Measurements from ENCODE around the gene SRP72. TPM values are rescaled to one million over a fixed set of nuclear protein-coding genes. Genes with fewer than 3 reads are reported as not detected.

SRP72 gene
- total and polyA plus RNA-seq, 2 of the 4 experiments (the other 2 are of a cell fraction), result 73.8 to 123 TPM

DNA sequence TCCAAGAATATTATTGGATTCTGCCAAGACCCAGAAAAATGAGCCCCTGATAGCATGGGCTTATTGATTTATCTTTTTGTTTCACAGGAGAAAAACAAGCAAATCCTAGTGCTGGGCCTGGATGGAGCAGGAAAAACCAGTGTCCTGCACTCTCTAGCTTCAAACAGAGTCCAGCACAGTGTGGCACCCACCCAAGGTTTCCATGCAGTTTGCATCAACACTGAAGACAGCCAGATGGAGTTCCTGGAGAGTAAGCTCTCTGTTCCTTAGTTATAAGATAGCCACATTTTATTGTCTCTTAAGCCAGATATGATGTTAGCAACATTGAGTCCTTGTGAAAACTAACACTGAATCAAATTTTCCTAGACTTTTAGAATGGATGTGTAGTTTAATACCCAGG, 43.7 kb downstream of the SRP72 start:
- Histone ChIP-seq H4K91ac (ENCODE audit: insufficient read depth, low read depth, low read length) (no peak overlapping the region), H2BK20ac (ENCODE audit: low read depth, low read length) (no peak overlapping the region), H2BK15ac (ENCODE audit: low read depth, low read length) (no peak overlapping the region), H3K36me3 (ENCODE audit: control insufficient read depth, insufficient read depth, low read length) (no peaks in the 10 kb centered on the region), H3K4me2 (ENCODE audit: low read depth, low read length) (no peak overlapping the region), H3K18ac (ENCODE audit: low read depth, low read length) (no peak overlapping the region), H3K9me1 (ENCODE audit: insufficient read depth, low read length) (peaks cover 3% of the 10 kb centered on the region; the same call in 1 of the 2 replicates), H2BK120ac (ENCODE audit: low read depth, low read length) (no peak overlapping the region), H3K27me3 (ENCODE audit: control insufficient read depth, insufficient read depth, low read length) (no peaks in the 10 kb centered on the region), H2AK5ac (ENCODE audit: low read depth, low read length) (no peak overlapping the region), H3K9ac (ENCODE audit: low read depth, low read length) (no peak overlapping the region), H3K27ac (ENCODE audit: insufficient read depth, low read length) (no peak overlapping the region), H3K9me3 (ENCODE audit: control insufficient read depth, insufficient read depth, low read length) (no peaks in the 10 kb centered on the region), H2BK5ac (ENCODE audit: low read depth, low read length, poor library complexity, severe bottlenecking) (no peak overlapping the region), H3K14ac (replicated peaks; ENCODE audit: low read depth, low read length) (no peak overlapping the region), H2AFZ (replicated peaks; ENCODE audit: low read length, poor library complexity) (no peak overlapping the region), H3K4ac (ENCODE audit: low read depth, low read length) (no peak overlapping the region), H3K23ac (ENCODE audit: low read depth, low read length) (no peak overlapping the region), H4K8ac (ENCODE audit: low read depth in 2 of 2, low read length in 2 of 2) (no peak overlapping the region), H3K4me3 (ENCODE audit: insufficient read depth, low read depth, low read length) (no peak overlapping the region), H3K4me1 (ENCODE audit: control insufficient read depth, insufficient read depth, low read length) (peaks cover 2% of the 10 kb centered on the region; the same call in 1 of the 2 replicates), H3K56ac (ENCODE audit: extremely low read depth, insufficient read depth, low read length) (no peak overlapping the region), H4K5ac (ENCODE audit: low read depth, low read length) (no peak overlapping the region), H3K79me1 (ENCODE audit: low read depth in 1 of 2, low read length in 2 of 2) (no peaks in the 10 kb centered on the region), H4K20me1 (ENCODE audit: insufficient read depth, low read length) (no peaks in the 10 kb centered on the region), H2AK9ac (replicated peaks; ENCODE audit: low read depth, low read length, poor library complexity) (no peak overlapping the region)
- no TSS peak for BruUV-seq (replicated peaks)
- POLR2A ChIA-PET (ENCODE audit: unreplicated experiment), result no interaction called here
- intact Hi-C loops (cut with micrococcal nuclease) (no loop called here), dilution Hi-C loops (cut with HindIII; ENCODE audit: low sequenced_read_pairs, unreplicated experiment) (no loop called here), in situ Hi-C loops (cut with MboI; ENCODE audit: low sequenced_read_pairs) (no loop called here)
- ATAC-seq (ENCODE audit: low read depth), result no peak
- TF ChIP-seq MAFK (IDR thresholded peaks at IDR 0.05; ENCODE audit: low read depth, low read length) (no peak), MXI1 (IDR thresholded peaks at IDR 0.05; ENCODE audit: borderline replicate concordance, low read depth, low read length) (no peak), SMC3 (IDR thresholded peaks at IDR 0.05; ENCODE audit: low read depth, low read length) (no peak), CEBPB (IDR thresholded peaks at IDR 0.05; ENCODE audit: low read depth, low read length) (no peak), RFX5 (IDR thresholded peaks at IDR 0.05; ENCODE audit: low read depth, low read length) (no peak), RCOR1 (IDR thresholded peaks at IDR 0.05; ENCODE audit: insufficient replicate concordance, low read length) (no peak), FOS (IDR thresholded peaks at IDR 0.05; ENCODE audit: low read depth, low read length) (no peak), NFE2L2 (IDR thresholded peaks at IDR 0.05; ENCODE audit: low read depth, low read length) (no peak), BHLHE40 (IDR thresholded peaks at IDR 0.05; ENCODE audit: low read depth, low read length) (no peak), MAZ (IDR thresholded peaks at IDR 0.05; ENCODE audit: borderline replicate concordance, low read depth, low read length) (no peak), CHD1 (IDR thresholded peaks at IDR 0.05; ENCODE audit: low read depth, low read length) (no peak)
- TF ChIP-seq, protein P1, sequence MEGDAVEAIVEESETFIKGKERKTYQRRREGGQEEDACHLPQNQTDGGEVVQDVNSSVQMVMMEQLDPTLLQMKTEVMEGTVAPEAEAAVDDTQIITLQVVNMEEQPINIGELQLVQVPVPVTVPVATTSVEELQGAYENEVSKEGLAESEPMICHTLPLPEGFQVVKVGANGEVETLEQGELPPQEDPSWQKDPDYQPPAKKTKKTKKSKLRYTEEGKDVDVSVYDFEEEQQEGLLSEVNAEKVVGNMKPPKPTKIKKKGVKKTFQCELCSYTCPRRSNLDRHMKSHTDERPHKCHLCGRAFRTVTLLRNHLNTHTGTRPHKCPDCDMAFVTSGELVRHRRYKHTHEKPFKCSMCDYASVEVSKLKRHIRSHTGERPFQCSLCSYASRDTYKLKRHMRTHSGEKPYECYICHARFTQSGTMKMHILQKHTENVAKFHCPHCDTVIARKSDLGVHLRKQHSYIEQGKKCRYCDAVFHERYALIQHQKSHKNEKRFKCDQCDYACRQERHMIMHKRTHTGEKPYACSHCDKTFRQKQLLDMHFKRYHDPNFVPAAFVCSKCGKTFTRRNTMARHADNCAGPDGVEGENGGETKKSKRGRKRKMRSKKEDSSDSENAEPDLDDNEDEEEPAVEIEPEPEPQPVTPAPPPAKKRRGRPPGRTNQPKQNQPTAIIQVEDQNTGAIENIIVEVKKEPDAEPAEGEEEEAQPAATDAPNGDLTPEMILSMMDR (conservative IDR thresholded peaks at IDR 0.05; ENCODE audit: low read depth, low read length), result no peak
- TF ChIP-seq, protein P2, sequence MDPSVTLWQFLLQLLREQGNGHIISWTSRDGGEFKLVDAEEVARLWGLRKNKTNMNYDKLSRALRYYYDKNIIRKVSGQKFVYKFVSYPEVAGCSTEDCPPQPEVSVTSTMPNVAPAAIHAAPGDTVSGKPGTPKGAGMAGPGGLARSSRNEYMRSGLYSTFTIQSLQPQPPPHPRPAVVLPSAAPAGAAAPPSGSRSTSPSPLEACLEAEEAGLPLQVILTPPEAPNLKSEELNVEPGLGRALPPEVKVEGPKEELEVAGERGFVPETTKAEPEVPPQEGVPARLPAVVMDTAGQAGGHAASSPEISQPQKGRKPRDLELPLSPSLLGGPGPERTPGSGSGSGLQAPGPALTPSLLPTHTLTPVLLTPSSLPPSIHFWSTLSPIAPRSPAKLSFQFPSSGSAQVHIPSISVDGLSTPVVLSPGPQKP (IDR thresholded peaks at IDR 0.05; ENCODE audit: borderline replicate concordance, low read depth, low read length), result no peak
- TF ChIP-seq, protein P3, sequence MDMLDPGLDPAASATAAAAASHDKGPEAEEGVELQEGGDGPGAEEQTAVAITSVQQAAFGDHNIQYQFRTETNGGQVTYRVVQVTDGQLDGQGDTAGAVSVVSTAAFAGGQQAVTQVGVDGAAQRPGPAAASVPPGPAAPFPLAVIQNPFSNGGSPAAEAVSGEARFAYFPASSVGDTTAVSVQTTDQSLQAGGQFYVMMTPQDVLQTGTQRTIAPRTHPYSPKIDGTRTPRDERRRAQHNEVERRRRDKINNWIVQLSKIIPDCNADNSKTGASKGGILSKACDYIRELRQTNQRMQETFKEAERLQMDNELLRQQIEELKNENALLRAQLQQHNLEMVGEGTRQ (IDR thresholded peaks at IDR 0.05; ENCODE audit: low read depth, low read length), result no peak
- no peak for DNase-seq
- CTCF ChIA-PET, result interaction anchor here (1.1 kb wide), 1 partner anchor 65 kb away, joined by 4 read pairs; no protein-coding TSS in a partner anchor

Measured in IMR-90 (cell line).